HepG2 (cell line): ENCODE results near the gene KLK7. TPM values are rescaled to one million over a fixed set of nuclear protein-coding genes. Genes with fewer than 3 reads are reported as not detected.

Source experiments
- ATAC-seq: fragments of 200-7000 bp; cut with Tn5 transposase; 3 replicates; pipeline ENCODE4 v1.9.1; 2020; ENCODE audit warnings: mild to moderate bottlenecking, moderate library complexity
- Bru-seq: library from RNA; stranded (reverse); fragments of 400-500 nt; gene quantifications from one replicate; lab custom pipeline; 2021; lab: Mats Ljungman, UMichigan
- BruChase-seq, 2 experiments: library from RNA; stranded (reverse); fragments of 400-500 nt; gene quantifications; one replicate each; lab custom pipeline; 2021; lab: Mats Ljungman, UMichigan
- BruUV-seq: library from RNA; stranded (reverse); fragments of 400-500 nt; replicated peaks from 2 replicates; lab custom pipeline; 2021; lab: Mats Ljungman, UMichigan
- CTCF ChIA-PET: fragments of 300-600 bp; formaldehyde crosslinking; extraction: SDS; loops from one replicate; lab custom pipeline; 2021; ENCODE audit warnings: low total read pairs, inconsistent platforms, low intra/inter-chr PET ratio; lab: Yijun Ruan, JAX
- POLR2A ChIA-PET: fragments of 350-600 bp; sonication (Branson Sonifier 250); formaldehyde crosslinking; loops from one replicate; lab custom pipeline; 2020; ENCODE audit warnings: antibody characterized with exemption, inconsistent platforms; lab: Yijun Ruan, JAX
- DNase-seq: peaks from one replicate; pipeline ENCODE4 v3.0.0-alpha.2; 2015; ENCODE audit warnings: low spot score
- FAIRE-seq: peaks from 3 replicates; lab custom pipeline; 2011; peaks lifted over from hg19 to GRCh38; lab: Jason Lieb, UNC
- H2AFZ ChIP-seq: one replicate; pipeline ENCODE4 v1.6.1; 2011; ENCODE audit warnings: low read length, inconsistent platforms
- H3K27ac ChIP-seq: fragments of 300-600 bp; 3 replicates; pipeline ENCODE4 v1.8.0; 2011; ENCODE audit warnings: mixed run types, mild to moderate bottlenecking, mixed read lengths, low read length, inconsistent platforms; ENCODE audit not compliant: insufficient read depth; ENCODE audit errors: extremely low read length
- H3K27me3 ChIP-seq, 2 experiments: fragments of 200-600 bp in 1 of 2; 2 replicates in 1 of 2; 3 replicates in 1 of 2; pipeline versions ENCODE4 v1.6.0 to v1.8.0; 2011; ENCODE audit warnings: low read length in 2 of 2, mild to moderate bottlenecking in 2 of 2, moderate library complexity in 2 of 2, inconsistent platforms in 1 of 2; ENCODE audit not compliant: insufficient read depth in 2 of 2, control insufficient read depth in 1 of 2
- H3K36me3 ChIP-seq, 2 experiments: fragments of 200-600 bp in 1 of 2; replicated peaks in 1 of 2; 2 replicates in 1 of 2; 3 replicates in 1 of 2; pipeline versions ENCODE4 v1.5.1 to v1.8.0; 2011; ENCODE audit warnings: low read length in 2 of 2, inconsistent platforms in 1 of 2; ENCODE audit not compliant: insufficient read depth in 2 of 2, control insufficient read depth in 1 of 2
- H3K4me1 ChIP-seq: 2 replicates; pipeline ENCODE4 v1.5.1; 2012; ENCODE audit warnings: low read length, inconsistent platforms; ENCODE audit not compliant: insufficient read depth
- H3K4me2 ChIP-seq: 2 replicates; pipeline ENCODE4 v1.6.0; 2011; ENCODE audit warnings: low read depth, low read length, inconsistent platforms
- H3K4me3 ChIP-seq, 3 experiments: fragments of 200-600 bp in 1 of 3; sonication (generic), shearing (Covaris generic) in 1 of 3; replicated peaks in 1 of 3; 2 replicates each; pipeline ENCODE4 v1.5.1; 2011 to 2016; ENCODE audit warnings: low read length in 3 of 3, inconsistent platforms in 2 of 3, low read depth in 2 of 3, mild to moderate bottlenecking in 2 of 3, control low read depth in 1 of 3, mixed read lengths in 1 of 3; ENCODE audit not compliant: insufficient read depth in 1 of 3
- H3K79me2 ChIP-seq: one replicate; pipeline ENCODE4 v1.6.1; 2011; ENCODE audit warnings: low read length, inconsistent platforms; ENCODE audit not compliant: insufficient read depth
- H3K9ac ChIP-seq: 2 replicates; pipeline ENCODE4 v1.6.0; 2011; ENCODE audit warnings: mild to moderate bottlenecking, low read depth, low read length, inconsistent platforms; ENCODE audit not compliant: insufficient read depth
- H3K9me3 ChIP-seq: 2 replicates; pipeline ENCODE4 v1.5.1; 2012; ENCODE audit warnings: mild to moderate bottlenecking, low read length
- H4K20me1 ChIP-seq: 2 replicates; pipeline ENCODE4 v1.6.0; 2011; ENCODE audit warnings: inconsistent platforms, mild to moderate bottlenecking, low read length, moderate library complexity; ENCODE audit not compliant: insufficient read depth
- ELF4 ChIP-seq: sonication (generic); formaldehyde crosslinking; IDR thresholded peaks from 2 replicates; pipeline ENCODE4 v1.5.0; 2020; ENCODE audit warnings: missing genetic modification reagents, mild to moderate bottlenecking, moderate library complexity, borderline replicate concordance
- HMGA1 ChIP-seq: sonication (generic); formaldehyde crosslinking; conservative IDR thresholded peaks from 2 replicates; pipeline ENCODE4 v1.4.0; 2020; ENCODE audit warnings: missing genetic modification reagents
- NCOA5 ChIP-seq: sonication (generic); formaldehyde crosslinking; IDR thresholded peaks from 2 replicates; pipeline ENCODE4 v1.4.0; 2020; ENCODE audit warnings: missing genetic modification reagents
- SIX4 ChIP-seq: sonication (generic); formaldehyde crosslinking; IDR thresholded peaks from 2 replicates; pipeline ENCODE4 v1.4.0; 2020; ENCODE audit warnings: missing genetic modification reagents
- SMAD1 ChIP-seq: sonication (generic); formaldehyde crosslinking; IDR thresholded peaks from 2 replicates; pipeline ENCODE4 v1.4.0; 2020; ENCODE audit warnings: missing genetic modification reagents, low read depth, mild to moderate bottlenecking, borderline replicate concordance
- SOX6 ChIP-seq, 2 experiments: fragments of 450-650 bp in 1 of 2; sonication (generic) in 1 of 2; formaldehyde crosslinking in 1 of 2; IDR thresholded peaks; 2 replicates each; pipeline versions ENCODE4 v1.4.0 to v1.6.1; 2017 to 2020; ENCODE audit warnings: antibody characterized with exemption in 1 of 2, mild to moderate bottlenecking in 1 of 2, missing genetic modification reagents in 1 of 2
- TSC22D2 ChIP-seq: sonication (generic); formaldehyde crosslinking; IDR thresholded peaks from 2 replicates; pipeline ENCODE4 v1.5.1; 2020; ENCODE audit warnings: missing genetic modification reagents, mild to moderate bottlenecking, borderline replicate concordance
- ZIK1 ChIP-seq: sonication (generic); formaldehyde crosslinking; IDR thresholded peaks from 2 replicates; pipeline ENCODE4 v1.5.0; 2020; ENCODE audit warnings: mild to moderate bottlenecking, low read depth, missing genetic modification reagents, borderline replicate concordance
- ZNF296 ChIP-seq: sonication (generic); formaldehyde crosslinking; conservative IDR thresholded peaks from 2 replicates; pipeline ENCODE4 v1.5.0; 2020; ENCODE audit warnings: mild to moderate bottlenecking, missing genetic modification reagents
- ZNF607 ChIP-seq: sonication (generic); formaldehyde crosslinking; IDR thresholded peaks from 2 replicates; pipeline ENCODE4 v1.5.1; 2020; ENCODE audit warnings: missing genetic modification reagents, mild to moderate bottlenecking, borderline replicate concordance
- WGBS: methylation state at CpG from one replicate; pipeline ENCODE4 v1.1.6; 2017; ENCODE audit warnings: low lambda C conversion rate; 5-methylcytosine and 5-hydroxymethylcytosine counted together
- in situ Hi-C: cut with HindIII; loops from 2 replicates; pipeline ENCODE4 v1.10.0; 2017; ENCODE audit warnings: low pct_unique_long_range_greater_than_20kb; ENCODE audit not compliant: extremely low pct_ligation_motif_present
- intact Hi-C: fragments of 100-400 bp; cut with micrococcal nuclease; formaldehyde crosslinking; loops from one replicate; pipeline ENCODE4 v1.10.0; 2022; ENCODE audit not compliant: unreplicated experiment
- long read RNA-seq, 2 experiments: library from RNA in 1 of 2; library from polyadenylated mRNA in 1 of 2; stranded (forward) in 1 of 2; unstranded in 1 of 2; transcript quantifications; one replicate each; pipeline ENCODE4 v2.0.0, GENCODE V29; 2019 to 2022
- polyA minus RNA-seq, 3 experiments: library from RNA; depleted of rRNA, polyadenylated mRNA; stranded (reverse); fragments of >200 nt; gene quantifications; 2 replicates each; pipeline ENCODE4 v1.2.3, GENCODE V29; 2011; ENCODE audit warnings: low replicate concordance in 1 of 3
- polyA plus RNA-seq, 8 experiments: library from polyadenylated mRNA; depleted of rRNA in 3 of 8; stranded (reverse) in 7 of 8; unstranded in 1 of 8; fragments of >200 nt; fragmentation: Illumina TruSeq in 4 of 8; extraction: Trizol in 4 of 8; gene quantifications; 2 replicates each; pipeline versions ENCODE4 v1.2.1 to v1.2.3, GENCODE V29; 2011 to 2016; ENCODE audit warnings: low read depth in 4 of 8, missing spikeins in 1 of 8, mixed read lengths in 1 of 8; ENCODE audit not compliant: insufficient read depth in 1 of 8
- total RNA-seq, 5 experiments: library from RNA; depleted of rRNA; stranded (reverse); fragments of >200 nt; fragmentation: Illumina TruSeq; extraction: Trizol; gene quantifications; 2 replicates each; pipeline ENCODE4 v1.2.3, GENCODE V29; 2016; ENCODE audit warnings: low read depth in 1 of 5
- TF ChIP-seq, protein P1 (sequence below): sonication (generic); formaldehyde crosslinking; IDR thresholded peaks from 2 replicates; pipeline ENCODE4 v1.5.0; 2020; ENCODE audit warnings: mild to moderate bottlenecking, missing genetic modification reagents, borderline replicate concordance
- TF ChIP-seq, protein P2 (sequence below): sonication (generic); formaldehyde crosslinking; IDR thresholded peaks from 2 replicates; pipeline ENCODE4 v1.4.0; 2020; ENCODE audit warnings: missing genetic modification reagents
- TF ChIP-seq, protein P3 (sequence below): sonication (generic); formaldehyde crosslinking; IDR thresholded peaks from 2 replicates; pipeline ENCODE4 v1.5.0; 2020; ENCODE audit warnings: mild to moderate bottlenecking, low read depth, missing genetic modification reagents, borderline replicate concordance

KLK7 gene
- total RNA-seq (2016; rRNA removed; fragmentation: Illumina TruSeq; extraction: Trizol): not detected in 2 replicates
- total RNA-seq (2016; cell fraction: cytosol; rRNA removed; fragmentation: Illumina TruSeq; extraction: Trizol; ENCODE audit: low read depth): not detected in 2 replicates
- not detected in 2 replicates for total RNA-seq (2016; cell fraction: insoluble cytoplasmic fraction; rRNA removed; fragmentation: Illumina TruSeq; extraction: Trizol)
- total RNA-seq (2016; cell fraction: membrane; rRNA removed; fragmentation: Illumina TruSeq; extraction: Trizol): not detected in 2 replicates
- total RNA-seq (2016; cell fraction: nucleus; rRNA removed; fragmentation: Illumina TruSeq; extraction: Trizol): not detected in 2 replicates
- not detected in 2 replicates for polyA plus RNA-seq (2011; rRNA removed)
- polyA plus RNA-seq (2011; cell fraction: cytosol; rRNA removed): not detected in 2 replicates
- not detected in 2 replicates for polyA plus RNA-seq (2011; cell fraction: nucleus; rRNA removed)
- not detected in 2 replicates for polyA plus RNA-seq (2012)
- not detected in 2 replicates for polyA plus RNA-seq (2016; cell fraction: cytosol; fragmentation: Illumina TruSeq; extraction: Trizol; ENCODE audit: low read depth)
- not detected in 2 replicates for polyA plus RNA-seq (2016; cell fraction: insoluble cytoplasmic fraction; fragmentation: Illumina TruSeq; extraction: Trizol; ENCODE audit: low read depth)
- polyA plus RNA-seq (2016; cell fraction: membrane; fragmentation: Illumina TruSeq; extraction: Trizol; ENCODE audit: low read depth): not detected in 2 replicates
- polyA plus RNA-seq (2016; cell fraction: nucleus; fragmentation: Illumina TruSeq; extraction: Trizol; ENCODE audit: insufficient read depth, low read depth): not detected in 2 replicates
- 0.28 TPM in 1 of 2 replicates, not detected in the other for polyA minus RNA-seq (2011; rRNA and poly(A)+ RNA removed; ENCODE audit: low replicate concordance)
- not detected in 2 replicates for polyA minus RNA-seq (2011; cell fraction: cytosol; rRNA and poly(A)+ RNA removed)
- polyA minus RNA-seq (2011; cell fraction: nucleus; rRNA and poly(A)+ RNA removed): not detected in 2 replicates
- not detected for Bru-seq, nascent RNA
- not detected for BruChase-seq, experiment 1, labeled RNA remaining after a 6-hour chase
- BruChase-seq, experiment 2, labeled RNA remaining after a 2-hour chase: not detected
- long read RNA-seq, experiment 1: 0 reads
- long read RNA-seq, experiment 2: 0 reads

DNA sequence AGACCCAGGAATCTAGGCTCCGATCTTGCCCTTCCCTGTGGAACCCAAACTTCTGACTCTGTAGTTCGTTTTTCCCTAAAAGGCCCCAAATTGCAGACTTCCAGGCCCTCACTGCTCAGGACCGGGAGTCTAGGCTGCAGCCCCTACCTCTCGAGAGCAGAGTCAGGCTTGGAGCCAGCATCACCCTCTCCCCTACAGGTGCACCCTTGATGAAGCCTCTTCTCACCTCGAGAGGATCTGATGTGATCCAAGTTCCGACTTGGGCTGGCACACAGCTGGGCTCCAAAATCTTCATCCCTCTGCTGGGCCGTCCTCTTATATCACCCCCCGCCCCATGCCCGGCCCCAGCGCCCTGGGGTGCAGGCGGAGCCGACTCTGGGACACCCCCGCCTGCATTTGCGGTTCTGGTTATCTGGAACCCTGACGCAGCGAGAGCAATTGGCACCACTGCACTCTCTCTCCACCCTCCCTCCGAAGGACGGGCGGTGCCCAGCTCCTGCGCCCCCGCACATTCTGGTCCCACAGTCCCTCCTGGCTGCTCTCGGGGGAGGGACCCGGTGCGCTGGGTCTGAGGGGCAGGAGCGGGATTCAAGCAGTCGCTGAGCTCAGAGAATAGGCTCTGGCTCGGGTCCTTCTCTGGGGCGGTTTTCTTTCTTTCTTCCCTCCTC, at the start of gene KLK7:
Gene KLK7 (minus strand): TSS at position 293 of the 668 bp plus-strand sequence. CDS start 1,518 bp downstream, outside the sequence.
- H3K27me3 ChIP-seq: peaks cover 0 to 2% of the 10 kb centered on the region in 2 experiments; a peak in 2 of 5 replicates
- 19% methylated on average over 21 of the region's 28 CpGs for whole genome bisulfite sequencing
- ATAC-seq (no peak), FAIRE-seq (no peak), DNase-seq (no peak)
- CTCF ChIA-PET: no interaction called here
- no peak within 1 kb of the TSS for H2AFZ ChIP-seq
- H3K9me3 ChIP-seq: no peaks in the 10 kb centered on the region
- H4K20me1 ChIP-seq: no peaks in the 10 kb centered on the region
- H3K79me2 ChIP-seq: no peaks in the 10 kb centered on the region
- no peak within 1 kb of the TSS for H3K9ac ChIP-seq
- H3K4me1 ChIP-seq: no peaks in the 10 kb centered on the region
- H3K4me3 ChIP-seq: no peak within 1 kb of the TSS
- H3K36me3 ChIP-seq: no peaks in the 10 kb centered on the region
- no peak within 1 kb of the TSS for H3K4me2 ChIP-seq
- no TSS peak for BruUV-seq
- intact Hi-C loops: no loop called here
- no peak within 1 kb of the TSS for H3K27ac ChIP-seq
- in situ Hi-C loops: no loop called here
- POLR2A ChIA-PET: no interaction called here
- no peak for TF ChIP-seq ELF4 (CRISPR knock-in tag)
- TF ChIP-seq, protein P1, sequence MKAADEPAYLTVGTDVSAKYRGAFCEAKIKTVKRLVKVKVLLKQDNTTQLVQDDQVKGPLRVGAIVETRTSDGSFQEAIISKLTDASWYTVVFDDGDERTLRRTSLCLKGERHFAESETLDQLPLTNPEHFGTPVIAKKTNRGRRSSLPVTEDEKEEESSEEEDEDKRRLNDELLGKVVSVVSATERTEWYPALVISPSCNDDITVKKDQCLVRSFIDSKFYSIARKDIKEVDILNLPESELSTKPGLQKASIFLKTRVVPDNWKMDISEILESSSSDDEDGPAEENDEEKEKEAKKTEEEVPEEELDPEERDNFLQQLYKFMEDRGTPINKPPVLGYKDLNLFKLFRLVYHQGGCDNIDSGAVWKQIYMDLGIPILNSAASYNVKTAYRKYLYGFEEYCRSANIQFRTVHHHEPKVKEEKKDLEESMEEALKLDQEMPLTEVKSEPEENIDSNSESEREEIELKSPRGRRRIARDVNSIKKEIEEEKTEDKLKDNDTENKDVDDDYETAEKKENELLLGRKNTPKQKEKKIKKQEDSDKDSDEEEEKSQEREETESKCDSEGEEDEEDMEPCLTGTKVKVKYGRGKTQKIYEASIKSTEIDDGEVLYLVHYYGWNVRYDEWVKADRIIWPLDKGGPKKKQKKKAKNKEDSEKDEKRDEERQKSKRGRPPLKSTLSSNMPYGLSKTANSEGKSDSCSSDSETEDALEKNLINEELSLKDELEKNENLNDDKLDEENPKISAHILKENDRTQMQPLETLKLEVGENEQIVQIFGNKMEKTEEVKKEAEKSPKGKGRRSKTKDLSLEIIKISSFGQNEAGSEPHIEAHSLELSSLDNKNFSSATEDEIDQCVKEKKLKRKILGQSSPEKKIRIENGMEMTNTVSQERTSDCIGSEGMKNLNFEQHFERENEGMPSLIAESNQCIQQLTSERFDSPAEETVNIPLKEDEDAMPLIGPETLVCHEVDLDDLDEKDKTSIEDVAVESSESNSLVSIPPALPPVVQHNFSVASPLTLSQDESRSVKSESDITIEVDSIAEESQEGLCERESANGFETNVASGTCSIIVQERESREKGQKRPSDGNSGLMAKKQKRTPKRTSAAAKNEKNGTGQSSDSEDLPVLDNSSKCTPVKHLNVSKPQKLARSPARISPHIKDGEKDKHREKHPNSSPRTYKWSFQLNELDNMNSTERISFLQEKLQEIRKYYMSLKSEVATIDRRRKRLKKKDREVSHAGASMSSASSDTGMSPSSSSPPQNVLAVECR (CRISPR knock-in tag): no peak
- no peak for TF ChIP-seq TSC22D2
- no peak for TF ChIP-seq SIX4 (CRISPR knock-in tag)
- TF ChIP-seq, protein P2, sequence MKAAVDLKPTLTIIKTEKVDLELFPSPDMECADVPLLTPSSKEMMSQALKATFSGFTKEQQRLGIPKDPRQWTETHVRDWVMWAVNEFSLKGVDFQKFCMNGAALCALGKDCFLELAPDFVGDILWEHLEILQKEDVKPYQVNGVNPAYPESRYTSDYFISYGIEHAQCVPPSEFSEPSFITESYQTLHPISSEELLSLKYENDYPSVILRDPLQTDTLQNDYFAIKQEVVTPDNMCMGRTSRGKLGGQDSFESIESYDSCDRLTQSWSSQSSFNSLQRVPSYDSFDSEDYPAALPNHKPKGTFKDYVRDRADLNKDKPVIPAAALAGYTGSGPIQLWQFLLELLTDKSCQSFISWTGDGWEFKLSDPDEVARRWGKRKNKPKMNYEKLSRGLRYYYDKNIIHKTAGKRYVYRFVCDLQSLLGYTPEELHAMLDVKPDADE (CRISPR knock-in tag): no peak
- TF ChIP-seq ZIK1 (CRISPR knock-in tag): no peak
- no peak for TF ChIP-seq SOX6 (IDR thresholded peaks at IDR 0.05)
- no peak for TF ChIP-seq SOX6 (CRISPR knock-in tag; IDR thresholded peaks at IDR 0.05)
- no peak for TF ChIP-seq ZNF607 (CRISPR knock-in tag)
- TF ChIP-seq NCOA5: no peak
- TF ChIP-seq, protein P3, sequence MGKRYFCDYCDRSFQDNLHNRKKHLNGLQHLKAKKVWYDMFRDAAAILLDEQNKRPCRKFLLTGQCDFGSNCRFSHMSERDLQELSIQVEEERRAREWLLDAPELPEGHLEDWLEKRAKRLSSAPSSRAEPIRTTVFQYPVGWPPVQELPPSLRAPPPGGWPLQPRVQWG (CRISPR knock-in tag): no peak
- no peak for TF ChIP-seq SMAD1 (CRISPR knock-in tag)
- TF ChIP-seq ZNF296 (CRISPR knock-in tag): no peak
- no peak for TF ChIP-seq HMGA1 (CRISPR knock-in tag)
